Measurements from ENCODE around the gene SLC2A13.
"Not testable (repeated sequence)": the region's sequence is repeated elsewhere in the genome, so short reads cannot be mapped to it uniquely, and the experiment has no call there.

SLC2A13 gene

GRCh38 chr12:39803151-39803550 is 302.7 kb downstream of the SLC2A13 start:
- peak; percentile 1 for TF ChIP-seq CTCF (IDR thresholded peaks at IDR 0.05; ENCODE audit: insufficient read depth, low read depth, low read length, missing control alignments)
- no peak for DNase-seq (ENCODE audit: low read depth)
- H3K4me3 ChIP-seq (ENCODE audit: low read length) = no peak overlapping the region

DNA sequence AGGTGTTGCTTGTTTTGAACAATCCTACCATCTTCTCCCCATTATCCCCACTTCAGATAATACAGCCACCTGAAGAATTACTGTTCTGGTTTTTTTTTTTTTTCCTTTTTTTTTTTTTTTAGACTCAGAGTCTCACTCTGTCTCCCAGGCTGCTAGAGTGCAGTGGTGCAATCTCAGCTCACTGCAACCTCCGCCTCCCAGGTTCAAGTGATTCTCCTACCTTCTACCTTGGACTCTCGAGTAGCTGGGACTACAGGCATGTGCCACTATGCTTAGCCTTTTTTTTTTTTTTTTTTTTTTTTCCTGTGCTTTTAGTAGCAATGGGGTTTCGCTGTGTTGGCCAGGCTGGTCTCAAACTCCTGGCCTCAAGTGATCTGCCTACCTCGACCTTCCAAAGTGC is 306.9 kb downstream of the SLC2A13 start:
- TF ChIP-seq CTCF (IDR thresholded peaks at IDR 0.05; ENCODE audit: insufficient read depth, low read depth, low read length, missing control alignments) = no peak
- H3K4me3 ChIP-seq (ENCODE audit: low read length) = no peak overlapping the region
- DNase-seq (ENCODE audit: low read depth) = no peak

GRCh38 chr12:39798429-39798828 is 307.5 kb downstream of the SLC2A13 start:
- no peak for TF ChIP-seq CTCF (IDR thresholded peaks at IDR 0.05; ENCODE audit: insufficient read depth, low read depth, low read length, missing control alignments)
- no peak for DNase-seq (ENCODE audit: low read depth)
- no peak overlapping the region for H3K4me3 ChIP-seq (ENCODE audit: low read length)

DNA sequence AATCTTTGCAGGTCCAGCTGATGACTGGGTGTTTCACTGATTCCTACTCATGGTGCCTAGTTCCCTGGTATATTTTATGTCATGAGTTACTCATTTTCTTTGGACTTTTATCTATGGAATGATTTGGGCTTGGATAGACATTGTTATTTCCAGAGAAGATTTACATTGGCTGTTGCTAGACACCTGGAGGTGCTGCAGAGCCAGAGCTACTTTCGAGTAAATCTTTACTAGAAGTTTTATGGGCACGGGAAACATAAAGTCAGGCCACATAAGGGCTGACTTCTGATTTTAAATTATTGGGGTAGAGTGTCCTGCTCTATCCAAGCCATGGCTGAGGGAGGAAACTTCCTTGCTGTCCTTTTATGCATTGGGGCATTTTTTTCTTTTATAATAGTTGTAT is 310.4 kb downstream of the SLC2A13 start:
- DNase-seq (ENCODE audit: low read depth) = no peak

GRCh38 chr12:39792938-39793337 is 312.9 kb downstream of the SLC2A13 start:
- TF ChIP-seq CTCF (IDR thresholded peaks at IDR 0.05; ENCODE audit: insufficient read depth, low read depth, low read length, missing control alignments) = no peak
- DNase-seq (ENCODE audit: low read depth) = no peak
- no peak overlapping the region for H3K4me3 ChIP-seq (ENCODE audit: low read length)

More for the DNA sequence above, 310.4 kb downstream of the SLC2A13 start:
- TF ChIP-seq CTCF (IDR thresholded peaks at IDR 0.05; ENCODE audit: insufficient read depth, low read depth, low read length, missing control alignments) = no peak
- H3K4me3 ChIP-seq (ENCODE audit: low read length) = no peak overlapping the region

GRCh38 chr12:39788239-39788638 is 317.6 kb downstream of the SLC2A13 start:
- no peak for TF ChIP-seq CTCF (IDR thresholded peaks at IDR 0.05; ENCODE audit: insufficient read depth, low read depth, low read length, missing control alignments)
- peak; percentile 47 for DNase-seq (ENCODE audit: low read depth)
- no peak overlapping the region for H3K4me3 ChIP-seq (ENCODE audit: low read length)

- not testable (repeated sequence) for DNase-seq (ENCODE audit: low read depth); H3K4me3 ChIP-seq (ENCODE audit: low read length)
Measured at GRCh38 chr12:39785814-39786213, 320.1 kb downstream of the SLC2A13 start.
